ENCODE measurements around the gene PICK1.

The PICK1 gene

GRCh38 chr22:38056969-38057891 is at the start of gene PICK1:
TSS of gene PICK1 (plus strand) at chr22:38057404. CDS start at chr22:38057810, 406 bp downstream.
- peak; percentile 93 for DNase-seq

- DNase-seq, result no peak
Measured at GRCh38 chr22:38009000-38009806, 48.0 kb upstream of the PICK1 start.

- DNase-seq, result no peak
Measured at GRCh38 chr22:38012604-38013072, 44.6 kb upstream of the PICK1 start.

GRCh38 chr22:38014083-38014482 is 43.1 kb upstream of the PICK1 start:
- DNase-seq, result no peak

GRCh38 chr22:38016182-38017151 is 40.7 kb upstream of the PICK1 start:
- DNase-seq, result peak; percentile 93

- DNase-seq, result peak; percentile 79
Measured at GRCh38 chr22:38017272-38017920, 39.8 kb upstream of the PICK1 start.

GRCh38 chr22:38017939-38018885 is 39.0 kb upstream of the PICK1 start:
- DNase-seq, result no peak

GRCh38 chr22:38018938-38019827 is 38.0 kb upstream of the PICK1 start:
- DNase-seq, result peak; percentile 17

- no peak for DNase-seq
Measured at GRCh38 chr22:38021206-38021605, 36.0 kb upstream of the PICK1 start.

- no peak for DNase-seq
Measured at GRCh38 chr22:38023045-38023444, 34.2 kb upstream of the PICK1 start.

GRCh38 chr22:38025514-38025913 is 31.7 kb upstream of the PICK1 start:
- DNase-seq, result no peak

GRCh38 chr22:38026130-38027111 is 30.8 kb upstream of the PICK1 start:
- DNase-seq, result peak; percentile 49

- DNase-seq, result peak; percentile 59
Measured at GRCh38 chr22:38027487-38027886, 29.7 kb upstream of the PICK1 start.

- DNase-seq, result no peak
Measured at GRCh38 chr22:38028344-38029130, 28.7 kb upstream of the PICK1 start.

- DNase-seq, result no peak
Measured at GRCh38 chr22:38029370-38029769, 27.8 kb upstream of the PICK1 start.

- no peak for DNase-seq
Measured at GRCh38 chr22:38029901-38030300, 27.3 kb upstream of the PICK1 start.
